ENCODE data around the gene LRRC34. TPM values are rescaled to one million over a fixed set of nuclear protein-coding genes. Genes with fewer than 3 reads are reported as not detected.

LRRC34 gene
- total and polyA plus RNA-seq, 10 of the 15 experiments (the other 5 are each of a cell fraction or from before 2014, with no cell fraction given), result 0.24 to 3.7 (median 1.7) TPM

DNA sequence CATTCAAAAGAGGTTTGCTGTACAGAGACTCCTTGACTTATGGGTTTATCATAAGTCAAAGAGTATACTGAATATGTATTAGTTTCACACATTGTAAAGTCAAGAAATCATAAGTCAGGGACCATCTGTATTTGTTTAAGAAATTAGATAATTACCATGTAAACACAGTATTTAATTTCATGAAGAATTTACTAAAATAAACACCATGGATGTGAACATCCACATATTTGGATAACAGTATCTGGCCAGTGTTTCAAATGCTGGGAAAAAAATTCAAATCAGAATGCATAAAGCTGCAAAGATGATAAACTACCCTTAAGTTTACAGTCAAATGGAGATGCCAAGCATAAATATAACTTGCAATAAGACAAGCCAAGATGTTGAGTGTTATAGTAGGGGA lies 22.5 kb downstream of the LRRC34 start (continued):
- TF ChIP-seq ZBTB40 (IDR thresholded peaks at IDR 0.05; ENCODE audit: borderline replicate concordance) (no peak), ZSCAN29 (IDR thresholded peaks at IDR 0.05) (no peak), CBX3 (IDR thresholded peaks at IDR 0.05; ENCODE audit: borderline replicate concordance, low read depth) (no peak), CHD2 (IDR thresholded peaks at IDR 0.05; ENCODE audit: borderline replicate concordance, low read depth, low read length) (no peak)

- WGBS (ENCODE audit: insufficient coverage, insufficient replicate concordance, low lambda C conversion rate, missing lambda C conversion rate), result 100% methylated on average over 1 of the region's 1 CpG
- no peak for ATAC-seq
- BruUV-seq (replicated peaks), result no TSS peak
- Histone ChIP-seq H3K4me1 (ENCODE audit: control insufficient read depth, insufficient read depth, low read length) (no peaks in the 10 kb centered on the region), H2AFZ (ENCODE audit: control insufficient read depth, low read depth, low read length) (no peak overlapping the region), H3K79me2 (ENCODE audit: control insufficient read depth, insufficient read depth, low read length) (no peaks in the 10 kb centered on the region), H3K27ac (ENCODE audit: control insufficient read depth, insufficient read depth) (no peak overlapping the region), H3K9me3 (replicated peaks; ENCODE audit: control insufficient read depth, insufficient read depth, low read length) (no peaks in the 10 kb centered on the region), H3K4me3 (no peak overlapping the region), H3K36me3 (ENCODE audit: control insufficient read depth in 2 of 2, insufficient read depth in 2 of 2, low read length in 1 of 2) (peaks cover 0 to 24% of the 10 kb centered on the region in 2 experiments; a peak in 3 of 4 replicates), H4K20me1 (ENCODE audit: control insufficient read depth, insufficient read depth) (no peaks in the 10 kb centered on the region), H3K4me2 (ENCODE audit: control insufficient read depth, insufficient read depth) (no peak overlapping the region), H3K27me3 (replicated peaks in 1 of 2; ENCODE audit: control insufficient read depth in 2 of 2, insufficient read depth in 2 of 2, low read length in 1 of 2) (no peaks in the 10 kb centered on the region), H3K9ac (ENCODE audit: control insufficient read depth, insufficient read depth, low read length) (no peak overlapping the region)
- in situ Hi-C loops (cut with MboI), result no loop called here
- RAD21 ChIA-PET (ENCODE audit: unreplicated experiment), result no interaction called here
- POLR2A ChIA-PET, result no interaction called here
- no peak for DNase-seq (ENCODE audit: low read depth, low spot score)
- no peak for TF ChIP-seq TARDBP (IDR thresholded peaks at IDR 0.05; ENCODE audit: borderline replicate concordance)
- TF ChIP-seq ZNF207 (IDR thresholded peaks at IDR 0.05; ENCODE audit: borderline replicate concordance), result no peak
- TF ChIP-seq EED (IDR thresholded peaks at IDR 0.05; ENCODE audit: low read depth), result no peak
- no peak for TF ChIP-seq RELA (IDR thresholded peaks at IDR 0.05; ENCODE audit: borderline replicate concordance, partially characterized antibody)
- TF ChIP-seq NBN (IDR thresholded peaks at IDR 0.05), result no peak
- no peak for TF ChIP-seq BRCA1 (IDR thresholded peaks at IDR 0.05; ENCODE audit: low read depth, low read length)
- TF ChIP-seq STAT3 (IDR thresholded peaks at IDR 0.05; ENCODE audit: low read depth, low read length), result no peak
- TF ChIP-seq LARP7 (IDR thresholded peaks at IDR 0.05), result no peak
- peak; percentile 30; the same call in 1 of the 2 replicates for TF ChIP-seq PKNOX1 (IDR thresholded peaks at IDR 0.05)
- TF ChIP-seq ATF7 (IDR thresholded peaks at IDR 0.05; ENCODE audit: low read depth), result peak; percentile 81
- SMC1A ChIA-PET (ENCODE audit: uncharacterized antibody, unreplicated experiment), result no interaction called here
- intact Hi-C loops (cut with micrococcal nuclease; ENCODE audit: unreplicated experiment), result no loop called here
- CTCF ChIA-PET, result no interaction called here
- no peak for FAIRE-seq
Measured at GRCh38 chr3:169787791-169788190, 24.9 kb downstream of the LRRC34 start.
